B cell (primary cell): ENCODE data around the gene SIAH3. TPM values are rescaled to one million over a fixed set of nuclear protein-coding genes. Genes with fewer than 3 reads are reported as not detected.
"Not testable (repeated sequence)": the region's sequence is repeated elsewhere in the genome, so short reads cannot be mapped to it uniquely, and the experiment has no call there.

ENCODE experiments used
- ATAC-seq: fragments of 200-7000 bp; cut with Tn5 transposase; one replicate; pipeline ENCODE4 v1.10.0; 2021; ENCODE audit warnings: low read depth, mild to moderate bottlenecking, moderate number of reproducible peaks, moderate library complexity
- CTCF ChIA-PET: fragments of 350-600 bp; sonication (Branson Sonifier 250); formaldehyde crosslinking; loops from one replicate; lab custom pipeline; 2021; ENCODE audit warnings: antibody characterized with exemption, inconsistent platforms; lab: Charles Lee
- POLR2A ChIA-PET: fragments of 350-600 bp; sonication (Branson Sonifier 250); formaldehyde crosslinking; loops from one replicate; lab custom pipeline; 2021; ENCODE audit warnings: antibody characterized with exemption; lab: Charles Lee
- DNase-seq: peaks from one replicate; pipeline ENCODE4 v3.0.0; 2013
- H2AFZ ChIP-seq: 2 replicates; pipeline ENCODE4 v1.6.1; 2012; ENCODE audit warnings: mild to moderate bottlenecking, low read depth, low read length; ENCODE audit not compliant: insufficient read depth, poor library complexity, severe bottlenecking
- H3K27ac ChIP-seq, 2 donors: 1 replicate in 1 of 2; 2 replicates in 1 of 2; pipeline ENCODE4 v1.5.1; 2012 to 2013; ENCODE audit warnings: low read length in 2 of 2, mild to moderate bottlenecking in 2 of 2, moderate library complexity in 1 of 2
- H3K27me3 ChIP-seq, 4 experiments: fragments of 200-600 bp in 1 of 4; sonication (generic) in 1 of 4; replicated peaks in 1 of 4; 1 replicate in 2 of 4; 2 replicates in 2 of 4; pipeline versions ENCODE4 v1.6.1 to v1.7.0; 2013 to 2016; ENCODE audit warnings: low read length in 3 of 4, mild to moderate bottlenecking in 2 of 4, mixed read lengths in 1 of 4, moderate library complexity in 1 of 4; ENCODE audit not compliant: insufficient read depth in 4 of 4, control insufficient read depth in 3 of 4; ENCODE audit errors: control extremely low read depth in 1 of 4
- H3K36me3 ChIP-seq, 2 experiments: replicated peaks in 1 of 2; 1 replicate in 1 of 2; 2 replicates in 1 of 2; pipeline versions ENCODE4 v1.6.1 to v1.7.1; 2013; ENCODE audit warnings: low read length in 1 of 2; ENCODE audit not compliant: insufficient read depth in 2 of 2, control insufficient read depth in 1 of 2; ENCODE audit errors: control extremely low read depth in 1 of 2, extremely low read depth in 1 of 2
- H3K4me1 ChIP-seq, 2 donors: fragments of 200-600 bp in 1 of 2; sonication (generic) in 1 of 2; 1 replicate in 1 of 2; 2 replicates in 1 of 2; pipeline versions ENCODE4 v1.5.1 to v1.6.1; 2013 to 2017; ENCODE audit warnings: low read length in 2 of 2; ENCODE audit not compliant: control insufficient read depth in 2 of 2, insufficient read depth in 2 of 2
- H3K4me2 ChIP-seq: replicated peaks from 2 replicates; pipeline ENCODE3; 2012; ENCODE audit warnings: mild to moderate bottlenecking, low read depth, low read length; ENCODE audit not compliant: poor library complexity, severe bottlenecking
- H3K4me3 ChIP-seq, 5 experiments: fragments of 200-600 bp in 1 of 5; sonication (generic) in 1 of 5; 1 replicate in 3 of 5; 2 replicates in 2 of 5; pipeline versions ENCODE4 v1.5.1 to v1.7.0; 2011 to 2016; ENCODE audit warnings: low read length in 4 of 5, mild to moderate bottlenecking in 4 of 5, low read depth in 2 of 5, control low read depth in 1 of 5, moderate library complexity in 1 of 5; ENCODE audit not compliant: insufficient read depth in 1 of 5; ENCODE audit errors: control extremely low read depth in 1 of 5, extremely low read depth in 1 of 5
- H3K79me2 ChIP-seq: fragments of 200-600 bp; sonication (generic); one replicate; pipeline ENCODE4 v1.6.0; 2016; ENCODE audit warnings: low read length; ENCODE audit not compliant: control insufficient read depth, insufficient read depth
- H3K9ac ChIP-seq: fragments of 200-600 bp; sonication (generic); 2 replicates; pipeline ENCODE4 v1.6.1; 2017; ENCODE audit warnings: mild to moderate bottlenecking, low read length, moderate library complexity
- H3K9me3 ChIP-seq, 3 donors: one replicate each; pipeline versions ENCODE4 v1.6.1 to v1.7.1; 2013; ENCODE audit warnings: low read length in 2 of 3; ENCODE audit not compliant: control insufficient read depth in 2 of 3, insufficient read depth in 1 of 3; ENCODE audit errors: control extremely low read depth in 1 of 3
- H4K20me1 ChIP-seq: 2 replicates; pipeline ENCODE4 v1.6.0; 2012; ENCODE audit warnings: mild to moderate bottlenecking, low read length; ENCODE audit not compliant: insufficient read depth, control insufficient read depth, poor library complexity, severe bottlenecking
- H3K27ac Mint-ChIP-seq: one replicate; pipeline ENCODE4 v1.8.0; 2021; ENCODE audit warnings: mixed read lengths
- H3K27me3 Mint-ChIP-seq: one replicate; pipeline ENCODE4 v1.8.0; 2021; ENCODE audit warnings: mixed read lengths
- H3K4me1 Mint-ChIP-seq: one replicate; pipeline ENCODE4 v1.8.0; 2021; ENCODE audit warnings: mixed read lengths
- H3K4me3 Mint-ChIP-seq: one replicate; pipeline ENCODE4 v1.8.0; 2021; ENCODE audit warnings: mixed read lengths
- H3K9me3 Mint-ChIP-seq: one replicate; pipeline ENCODE4 v1.8.0; 2022; ENCODE audit warnings: mixed read lengths; ENCODE audit not compliant: insufficient read depth
- CTCF ChIP-seq: fragments of 200-600 bp; IDR thresholded peaks from one replicate; pipeline ENCODE4 v1.8.0; 2022; ENCODE audit warnings: antibody characterized with exemption, mild to moderate bottlenecking
- EZH2 ChIP-seq: IDR thresholded peaks from 2 replicates; pipeline ENCODE4 v1.6.1; 2012; ENCODE audit warnings: borderline replicate concordance, low read depth, mild to moderate bottlenecking, moderate library complexity, low read length; ENCODE audit not compliant: insufficient read depth, poor library complexity, severe bottlenecking
- WGBS: methylation state at CpG from one replicate; pipeline ENCODE4 v1.1.5; 2013; ENCODE audit warnings: missing lambda C conversion rate; ENCODE audit not compliant: insufficient coverage; 5-methylcytosine and 5-hydroxymethylcytosine counted together
- intact Hi-C: fragments of 100-400 bp; cut with micrococcal nuclease; formaldehyde crosslinking; loops from one replicate; pipeline ENCODE4 v1.10.0; 2022
- polyA plus RNA-seq: library from polyadenylated mRNA; depleted of rRNA; stranded (reverse); fragments of >200 nt; gene quantifications from 2 replicates; pipeline ENCODE4 v1.2.3, GENCODE V29; 2012
- total RNA-seq, 2 donors: library from RNA; stranded (reverse); fragments of 120-200 nt in 1 of 2; gene quantifications; 1 replicate in 1 of 2; 2 replicates in 1 of 2; pipeline versions ENCODE4 v1.2.3 to v1.2.4, GENCODE V29; 2013 to 2022

Gene SIAH3
- total and polyA plus RNA-seq, 2 donors (not counting 1 experiment from before 2014, with no cell fraction given), result not detected

- H3K9me3 Mint-ChIP-seq, result no peaks in the 10 kb centered on the region
- H3K4me1 Mint-ChIP-seq, result no peaks in the 10 kb centered on the region
- WGBS, result 97% methylated on average over 5 of the region's 8 CpGs
- H3K4me2 ChIP-seq, result no peak overlapping the region
- ChIA-PET POLR2A (no interaction called here), CTCF (no interaction called here)
- H3K27ac Mint-ChIP-seq, result no peak overlapping the region
- TF ChIP-seq EZH2 (no peak), CTCF (no peak)
- H3K9me3 ChIP-seq, result no peaks in the 10 kb centered on the region
- H2AFZ ChIP-seq, result no peak overlapping the region
- no peak overlapping the region for H3K4me3 Mint-ChIP-seq
- DNase-seq (no peak), ATAC-seq (no peak)
- no peak overlapping the region for H3K9ac ChIP-seq
- no peaks in the 10 kb centered on the region for H3K79me2 ChIP-seq
- no peak overlapping the region for H3K4me3 ChIP-seq
- intact Hi-C loops, result no loop called here
- no peaks in the 10 kb centered on the region for H4K20me1 ChIP-seq
- peaks cover 17% of the 10 kb centered on the region for H3K27me3 Mint-ChIP-seq
- no peaks in the 10 kb centered on the region for H3K36me3 ChIP-seq
- no peaks in the 10 kb centered on the region for H3K4me1 ChIP-seq
- no peaks in the 10 kb centered on the region for H3K27me3 ChIP-seq
- no peak overlapping the region for H3K27ac ChIP-seq
Measured at GRCh38 chr13:45873491-45874325, 22.2 kb upstream of the SIAH3 start.

GRCh38 chr13:45872566-45872965 is 21.0 kb upstream of the SIAH3 start:
- no peak for ATAC-seq
- H3K4me3 Mint-ChIP-seq, result no peak overlapping the region
- peaks cover 0 to under 1% (median 0%) of the 10 kb centered on the region in 3 donors for H3K9me3 ChIP-seq
- H3K9me3 Mint-ChIP-seq, result no peaks in the 10 kb centered on the region
- no peaks in the 10 kb centered on the region for H3K4me1 Mint-ChIP-seq
- no peak for TF ChIP-seq CTCF
- no peak for TF ChIP-seq EZH2
- no peak overlapping the region for H3K27ac ChIP-seq
- H3K4me1 ChIP-seq, result no peaks in the 10 kb centered on the region
- no peaks in the 10 kb centered on the region for H3K79me2 ChIP-seq
- H3K27ac Mint-ChIP-seq, result no peak overlapping the region
- intact Hi-C loops, result no loop called here
- POLR2A ChIA-PET, result no interaction called here
- CTCF ChIA-PET, result no interaction called here
- WGBS, result 100% methylated on average over 1 of the region's 3 CpGs
- H3K9ac ChIP-seq, result no peak overlapping the region
- no peak for DNase-seq
- H3K27me3 ChIP-seq, result no peaks in the 10 kb centered on the region
- no peak overlapping the region for H3K4me3 ChIP-seq
- H4K20me1 ChIP-seq, result no peaks in the 10 kb centered on the region
- no peak overlapping the region for H3K4me2 ChIP-seq
- H2AFZ ChIP-seq, result no peak overlapping the region
- no peaks in the 10 kb centered on the region for H3K36me3 ChIP-seq
- H3K27me3 Mint-ChIP-seq, result peaks cover 12% of the 10 kb centered on the region

- H3K9ac ChIP-seq, H3K4me1 ChIP-seq, H3K4me1 Mint-ChIP-seq, CTCF ChIA-PET, H3K9me3 Mint-ChIP-seq, POLR2A ChIA-PET, H3K4me3 Mint-ChIP-seq, H3K79me2 ChIP-seq, H3K4me3 ChIP-seq, H3K27me3 ChIP-seq, H3K9me3 ChIP-seq, H3K4me2 ChIP-seq, DNase-seq, H3K36me3 ChIP-seq, H2AFZ ChIP-seq, intact Hi-C loops, H3K27ac Mint-ChIP-seq, ATAC-seq, H4K20me1 ChIP-seq, H3K27ac ChIP-seq: not testable (repeated sequence)
- WGBS, result 83% methylated on average over 5 of the region's 6 CpGs
- peaks cover 12% of the 10 kb centered on the region for H3K27me3 Mint-ChIP-seq
Measured at GRCh38 chr13:45871201-45871600, 19.6 kb upstream of the SIAH3 start.
